ENCODE results near the gene SMIM3.

The SMIM3 gene

GRCh38 chr5:150759334-150759583 lies 19.3 kb upstream of the SMIM3 start:
- peak overlapping the region; percentile 82 for H3K27ac ChIP-seq
- no peak for TF ChIP-seq CTCF (IDR thresholded peaks at IDR 0.05)
- no peak for TF ChIP-seq ZFX (IDR thresholded peaks at IDR 0.05; ENCODE audit: borderline replicate concordance)

GRCh38 chr5:150762211-150762610 lies 16.3 kb upstream of the SMIM3 start:
- no peak overlapping the region for H3K27ac ChIP-seq
- TF ChIP-seq ZFX (IDR thresholded peaks at IDR 0.05; ENCODE audit: borderline replicate concordance), result no peak
- no peak for TF ChIP-seq CTCF (IDR thresholded peaks at IDR 0.05)

- no peak for TF ChIP-seq ZFX (IDR thresholded peaks at IDR 0.05; ENCODE audit: borderline replicate concordance)
- TF ChIP-seq CTCF (IDR thresholded peaks at IDR 0.05), result no peak
- no peak overlapping the region for H3K27ac ChIP-seq
Observed at GRCh38 chr5:150763023-150763769, 15.4 kb upstream of the SMIM3 start.

- H3K27ac ChIP-seq, result no peak overlapping the region
- TF ChIP-seq ZFX (IDR thresholded peaks at IDR 0.05; ENCODE audit: borderline replicate concordance) (no peak), CTCF (IDR thresholded peaks at IDR 0.05) (no peak)
Observed at GRCh38 chr5:150764530-150764929, 14.0 kb upstream of the SMIM3 start.

GRCh38 chr5:150765011-150765798 lies 13.4 kb upstream of the SMIM3 start:
- TF ChIP-seq CTCF (IDR thresholded peaks at IDR 0.05) (no peak), ZFX (IDR thresholded peaks at IDR 0.05; ENCODE audit: borderline replicate concordance) (no peak)

GRCh38 chr5:150765799-150766169 lies 12.8 kb upstream of the SMIM3 start:
- no peak overlapping the region for H3K27ac ChIP-seq
- TF ChIP-seq CTCF (IDR thresholded peaks at IDR 0.05), result no peak
- TF ChIP-seq ZFX (IDR thresholded peaks at IDR 0.05; ENCODE audit: borderline replicate concordance), result no peak

More at GRCh38 chr5:150765011-150765798, 13.4 kb upstream of the SMIM3 start:
- no peak overlapping the region for H3K27ac ChIP-seq

GRCh38 chr5:150766251-150766650 lies 12.3 kb upstream of the SMIM3 start:
- no peak overlapping the region for H3K27ac ChIP-seq
- TF ChIP-seq CTCF (IDR thresholded peaks at IDR 0.05) (no peak), ZFX (IDR thresholded peaks at IDR 0.05; ENCODE audit: borderline replicate concordance) (no peak)
